Endothelial cell (in vitro differentiated cells): Measurements from ENCODE around the gene CCNJL. TPM values are rescaled to one million over a fixed set of nuclear protein-coding genes. Genes with fewer than 3 reads are reported as not detected.
A peak's percentile ranks its signal among the peaks of the same experiment; 100 is the strongest.

Experiments used
- DNase-seq: peaks from one replicate; pipeline ENCODE4 v3.0.0; 2021; ENCODE audit warnings: low spot score
- H3K27ac Mint-ChIP-seq: one replicate; pipeline ENCODE4 v1.8.0; 2021; ENCODE audit warnings: mixed read lengths, inconsistent platforms; ENCODE audit not compliant: unreplicated experiment
- H3K27me3 Mint-ChIP-seq: one replicate; pipeline ENCODE4 v1.8.0; 2021; ENCODE audit warnings: mild to moderate bottlenecking, moderate library complexity, mixed read lengths, inconsistent platforms; ENCODE audit not compliant: unreplicated experiment
- H3K36me3 Mint-ChIP-seq: one replicate; pipeline ENCODE4 v1.8.0; 2021; ENCODE audit warnings: mild to moderate bottlenecking, low read depth, mixed read lengths, inconsistent platforms; ENCODE audit not compliant: unreplicated experiment
- H3K4me1 Mint-ChIP-seq: one replicate; pipeline ENCODE4 v1.8.0; 2021; ENCODE audit warnings: mild to moderate bottlenecking, mixed read lengths, inconsistent platforms; ENCODE audit not compliant: unreplicated experiment
- H3K4me3 Mint-ChIP-seq: one replicate; pipeline ENCODE4 v1.8.0; 2021; ENCODE audit warnings: mild to moderate bottlenecking, mixed read lengths, inconsistent platforms; ENCODE audit not compliant: unreplicated experiment
- H3K9me3 Mint-ChIP-seq: one replicate; pipeline ENCODE4 v1.8.0; 2021; ENCODE audit warnings: mixed read lengths, inconsistent platforms; ENCODE audit not compliant: unreplicated experiment
- CTCF ChIP-seq: fragments of 200-600 bp; sonication (generic); IDR thresholded peaks from one replicate; pipeline ENCODE4 v1.5.0; 2021; ENCODE audit warnings: antibody characterized with exemption; ENCODE audit not compliant: unreplicated experiment
- total RNA-seq: library from RNA; stranded (reverse); fragmentation: NEBNext Ultra II Directional; extraction: Animal tissue kit (Norgen Biotek cat#: 25700); gene quantifications from one replicate; pipeline ENCODE4 v1.2.1, GENCODE V29; 2021; ENCODE audit not compliant: unreplicated experiment

Gene CCNJL
- total RNA-seq, 1 donor from 2014 or later = 65.0 TPM

DNA sequence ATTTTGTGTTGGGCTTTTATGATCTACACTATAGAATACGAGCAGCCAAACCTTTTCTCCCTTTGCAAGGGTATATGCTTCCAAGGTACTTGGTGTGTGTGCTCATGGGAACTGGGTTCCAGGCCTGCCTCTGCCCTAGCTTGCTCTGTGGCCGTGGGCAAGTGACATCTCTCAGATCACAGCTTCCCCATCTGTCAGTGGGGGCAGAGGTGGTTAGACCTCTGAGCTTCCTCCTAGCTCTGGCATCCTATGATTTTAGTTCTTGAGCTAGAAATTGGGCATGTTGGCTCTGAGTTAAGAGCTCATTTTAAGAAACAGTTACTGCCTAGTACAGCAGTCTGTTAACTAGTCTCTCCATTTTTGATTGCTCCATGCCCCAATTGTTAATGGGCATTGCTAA lies 12.5 kb upstream of the CCNJL start:
- peaks cover 25% of the 10 kb centered on the region for H3K4me1 Mint-ChIP-seq
- no peak overlapping the region for H3K27ac Mint-ChIP-seq
- H3K9me3 Mint-ChIP-seq = no peaks in the 10 kb centered on the region
- no peak for TF ChIP-seq CTCF
- DNase-seq = no peak
- H3K27me3 Mint-ChIP-seq = peaks cover 4% of the 10 kb centered on the region
- H3K4me3 Mint-ChIP-seq = no peak overlapping the region
- H3K36me3 Mint-ChIP-seq = no peaks in the 10 kb centered on the region

GRCh38 chr5:160318409-160318808 lies 6.0 kb upstream of the CCNJL start:
- no peak for DNase-seq
- H3K27me3 Mint-ChIP-seq = peaks cover 4% of the 10 kb centered on the region
- H3K4me3 Mint-ChIP-seq = no peak overlapping the region
- no peaks in the 10 kb centered on the region for H3K9me3 Mint-ChIP-seq
- H3K27ac Mint-ChIP-seq = no peak overlapping the region
- H3K36me3 Mint-ChIP-seq = no peaks in the 10 kb centered on the region
- TF ChIP-seq CTCF = no peak
- peaks cover 31% of the 10 kb centered on the region for H3K4me1 Mint-ChIP-seq

DNA sequence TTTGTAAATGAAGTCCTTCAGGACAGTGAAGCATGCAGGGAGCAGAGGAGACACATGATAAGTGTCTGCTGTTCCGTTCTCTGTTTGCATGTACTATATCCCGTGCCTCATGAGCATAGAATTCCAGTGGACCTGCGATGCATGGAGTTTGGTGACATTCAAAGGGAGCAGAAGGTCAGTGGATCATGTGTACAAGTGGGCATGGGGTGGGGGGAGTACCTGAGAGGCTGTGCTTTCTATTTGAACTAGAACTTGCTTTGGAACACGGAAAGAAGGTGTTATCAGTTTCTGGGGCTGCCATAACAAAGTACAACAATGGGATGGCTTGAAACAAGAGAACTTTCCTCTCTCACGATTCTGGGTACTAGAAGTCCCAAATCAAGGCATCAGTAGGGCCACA lies 5.1 kb upstream of the CCNJL start:
- no peak for DNase-seq
- peaks cover 38% of the 10 kb centered on the region for H3K4me1 Mint-ChIP-seq
- H3K27me3 Mint-ChIP-seq = peaks cover 6% of the 10 kb centered on the region
- H3K4me3 Mint-ChIP-seq = no peak overlapping the region
- no peaks in the 10 kb centered on the region for H3K9me3 Mint-ChIP-seq
- H3K27ac Mint-ChIP-seq = no peak overlapping the region
- no peak for TF ChIP-seq CTCF
- peaks cover 7% of the 10 kb centered on the region for H3K36me3 Mint-ChIP-seq

GRCh38 chr5:160315968-160316367 lies 3.6 kb upstream of the CCNJL start:
- no peak for DNase-seq
- Mint-ChIP-seq H3K36me3 (peaks cover 9% of the 10 kb centered on the region), H3K27me3 (peaks cover 6% of the 10 kb centered on the region), H3K9me3 (no peaks in the 10 kb centered on the region), H3K4me1 (peaks cover 30% of the 10 kb centered on the region), H3K27ac (peak overlapping the region; percentile 39), H3K4me3 (no peak overlapping the region)
- TF ChIP-seq CTCF = no peak

- H3K36me3 Mint-ChIP-seq = peaks cover 17% of the 10 kb centered on the region
- peaks cover 44% of the 10 kb centered on the region for H3K4me1 Mint-ChIP-seq
- peaks cover 4% of the 10 kb centered on the region for H3K27me3 Mint-ChIP-seq
- H3K4me3 Mint-ChIP-seq = peak overlapping the region; percentile 96
- no peak for DNase-seq
- TF ChIP-seq CTCF = no peak
- H3K9me3 Mint-ChIP-seq = no peaks in the 10 kb centered on the region
- H3K27ac Mint-ChIP-seq = peak overlapping the region; percentile 83
Observed at GRCh38 chr5:160312960-160313727, 780 bp upstream of the CCNJL start.
